Right lobe of liver (tissue), 6 donors: ENCODE measurements around the gene BEGAIN. TPM values are rescaled to one million over a fixed set of nuclear protein-coding genes. Genes with fewer than 3 reads are reported as not detected.

ENCODE experiments used
- ATAC-seq, 4 donors: fragments of 200-7000 bp; cut with Tn5 transposase; one replicate each; pipeline ENCODE4 v1.9.1; 2020; ENCODE audit warnings: mild to moderate bottlenecking in 4 of 4, moderate library complexity in 4 of 4
- DNase-seq, 3 donors: peaks; one replicate each; pipeline ENCODE4 v3.0.0-alpha.2; 2020
- H3K27ac ChIP-seq, 3 donors: fragments of 200-600 bp; one replicate each; pipeline ENCODE4 v1.8.0; 2022
- H3K27me3 ChIP-seq, 2 donors: fragments of 200-600 bp; one replicate each; pipeline ENCODE4 v1.8.0; 2022
- H3K36me3 ChIP-seq, 4 donors: fragments of 200-600 bp; sonication (generic) in 1 of 4; one replicate each; pipeline versions ENCODE4 v1.5.1 to v1.8.0; 2017 to 2022; ENCODE audit warnings: control low read depth in 1 of 4
- H3K4me1 ChIP-seq, 4 donors: fragments of 200-600 bp; sonication (generic) in 1 of 4; one replicate each; pipeline versions ENCODE4 v1.5.1 to v1.8.0; 2017 to 2022; ENCODE audit warnings: control low read depth in 1 of 4
- H3K4me3 ChIP-seq, 3 donors: fragments of 200-600 bp; one replicate each; pipeline ENCODE4 v1.8.0; 2022
- H3K9me3 ChIP-seq, 4 donors: fragments of 200-600 bp; sonication (generic) in 1 of 4; one replicate each; pipeline versions ENCODE4 v1.5.1 to v1.8.0; 2017 to 2022; ENCODE audit warnings: control low read depth in 1 of 4
- POLR2A ChIP-seq: fragments of 450-650 bp; IDR thresholded peaks from one replicate; pipeline ENCODE4 v1.6.1; 2017; ENCODE audit warnings: antibody characterized with exemption, mild to moderate bottlenecking
- WGBS: methylation state at CpG from one replicate; pipeline ENCODE4 v1.1.6; 2018; ENCODE audit warnings: low coverage, low lambda C conversion rate; ENCODE audit not compliant: insufficient coverage; ENCODE audit errors: missing lambda C conversion rate; 5-methylcytosine and 5-hydroxymethylcytosine counted together
- intact Hi-C, 2 donors: fragments of 100-400 bp; cut with DNase I; formaldehyde crosslinking; loops; one replicate each; pipeline versions ENCODE4 v1.11.2 to v1.14.1; 2022
- total RNA-seq, 6 experiments: library from RNA; depleted of rRNA in 2 of 6; stranded (reverse); fragments of >200 nt in 2 of 6; fragmentation: NEBNext Ultra II Directional in 3 of 6; extraction: Animal tissue kit (Norgen Biotek cat#: 25700) in 3 of 6; gene quantifications; one replicate each; pipeline versions ENCODE4 v1.1.0 to v1.2.4, GENCODE V29; 2016 to 2023
- TF ChIP-seq, protein P1 (sequence below), 4 donors: fragments of 200-600 bp in 3 of 4; fragments of 450-650 bp in 1 of 4; IDR thresholded peaks; one replicate each; pipeline versions ENCODE4 v1.5.1 to v1.8.0; 2016 to 2022; ENCODE audit warnings: antibody characterized with exemption in 4 of 4, mild to moderate bottlenecking in 2 of 4
- donor health status: DM: no; HTN: yes; CAD: no.
- donor health status: DM: no; HTN: no; CAD: no.
- donor health status: DM: no; HTN: no; CAD: no.
- donor health status: DM: no; HTN: yes; CAD: no.
- donor health status: DM: no; HTN: yes; CAD: no.

BEGAIN gene
- total RNA-seq, 6 experiments from 2014 or later: 0.12 to 0.61 (median 0.34) TPM

DNA sequence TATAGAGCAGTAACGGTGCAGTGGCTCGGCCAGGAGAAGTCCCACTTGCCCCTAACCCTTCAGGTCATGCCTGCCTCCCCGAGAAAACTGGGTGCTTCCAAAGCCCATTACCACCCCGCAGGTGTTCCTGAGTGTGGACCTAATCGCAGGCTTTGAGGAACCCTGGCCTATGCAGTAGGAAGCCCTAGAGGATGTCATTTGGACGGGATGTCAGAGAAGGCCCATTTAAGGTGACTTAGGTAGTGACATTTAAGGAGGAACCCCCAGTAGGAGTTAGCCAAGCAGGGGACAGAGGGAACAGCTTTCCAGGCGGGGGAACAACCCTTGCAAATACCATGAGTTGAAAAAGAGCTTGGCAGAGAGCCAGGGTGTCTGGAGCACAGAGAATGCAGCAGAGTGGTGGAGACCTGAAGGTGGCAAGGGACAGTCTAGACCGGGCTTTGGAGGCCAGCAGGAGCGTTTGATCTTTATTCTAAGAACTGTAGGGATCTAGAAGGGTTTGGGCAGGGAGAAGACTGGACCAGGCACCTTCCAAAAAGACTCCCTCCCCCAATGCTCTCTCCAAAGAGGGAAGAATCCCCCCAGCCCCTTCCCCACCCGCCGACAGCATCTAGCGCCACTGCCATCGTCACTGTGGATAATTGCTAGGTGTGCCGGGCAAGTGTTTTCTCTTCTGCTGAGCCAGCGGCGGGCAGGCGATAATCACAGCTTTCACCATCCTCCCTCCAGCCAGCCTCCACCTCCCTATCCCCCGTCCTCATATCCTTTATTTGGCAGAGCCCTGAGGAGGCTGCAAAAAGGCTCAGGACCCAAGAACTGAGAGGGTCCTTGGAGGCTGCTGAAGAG lies 33.3 kb upstream of the BEGAIN start:
- H3K27ac ChIP-seq: no peak overlapping the region

DNA sequence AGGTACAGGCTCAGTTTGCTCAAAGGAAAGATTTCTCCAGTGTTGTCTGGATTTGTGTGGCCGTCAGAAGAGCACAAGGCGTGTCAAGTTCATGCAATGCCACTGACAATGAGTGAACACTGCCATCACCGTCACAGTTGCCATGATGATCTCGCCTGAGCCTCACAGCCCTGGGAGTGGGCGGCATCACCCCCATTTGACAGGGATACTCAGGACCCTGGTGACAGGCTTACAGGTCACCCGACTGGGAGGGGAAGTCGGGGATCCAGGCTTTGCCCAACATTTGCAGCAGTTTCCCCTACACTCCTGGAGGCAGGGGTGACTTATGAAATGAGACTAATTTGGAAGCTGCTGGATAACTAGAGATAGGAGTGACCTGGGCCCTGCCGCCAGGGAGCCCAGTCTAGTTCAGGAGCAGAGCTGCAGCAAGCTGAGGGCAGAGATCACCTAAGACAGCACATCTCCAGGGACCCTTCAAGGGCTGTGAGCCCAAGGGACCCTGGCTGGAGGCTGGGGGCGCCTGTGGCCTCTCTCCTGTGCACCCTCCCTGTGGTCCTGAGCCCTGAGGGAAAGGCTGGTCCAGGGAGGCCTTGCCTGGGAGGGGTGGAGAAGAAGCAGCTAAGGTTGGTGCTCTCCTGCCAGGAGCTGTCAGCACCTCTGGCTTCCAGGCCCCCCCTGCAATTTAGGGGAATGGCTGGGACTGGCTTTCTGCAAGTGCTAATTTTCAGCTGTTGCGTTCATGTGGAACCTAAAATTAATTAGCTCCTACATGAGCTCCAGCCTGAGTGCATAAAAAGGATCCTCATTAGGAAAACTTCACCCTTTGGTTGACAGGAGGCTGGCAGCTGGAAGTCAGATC lies 32.4 kb upstream of the BEGAIN start:
- peak; percentile 9 to 28 (median 22) for DNase-seq

More for the DNA sequence above, 33.3 kb upstream of the BEGAIN start:
- Histone ChIP-seq H3K36me3 (no peaks in the 10 kb centered on the region), H3K4me3 (no peak overlapping the region), H3K4me1 (peaks cover 0 to 23% (median 4%) of the 10 kb centered on the region in 4 donors), H3K9me3 (no peaks in the 10 kb centered on the region), H3K27me3 (no peaks in the 10 kb centered on the region)
- TF ChIP-seq, protein P1, sequence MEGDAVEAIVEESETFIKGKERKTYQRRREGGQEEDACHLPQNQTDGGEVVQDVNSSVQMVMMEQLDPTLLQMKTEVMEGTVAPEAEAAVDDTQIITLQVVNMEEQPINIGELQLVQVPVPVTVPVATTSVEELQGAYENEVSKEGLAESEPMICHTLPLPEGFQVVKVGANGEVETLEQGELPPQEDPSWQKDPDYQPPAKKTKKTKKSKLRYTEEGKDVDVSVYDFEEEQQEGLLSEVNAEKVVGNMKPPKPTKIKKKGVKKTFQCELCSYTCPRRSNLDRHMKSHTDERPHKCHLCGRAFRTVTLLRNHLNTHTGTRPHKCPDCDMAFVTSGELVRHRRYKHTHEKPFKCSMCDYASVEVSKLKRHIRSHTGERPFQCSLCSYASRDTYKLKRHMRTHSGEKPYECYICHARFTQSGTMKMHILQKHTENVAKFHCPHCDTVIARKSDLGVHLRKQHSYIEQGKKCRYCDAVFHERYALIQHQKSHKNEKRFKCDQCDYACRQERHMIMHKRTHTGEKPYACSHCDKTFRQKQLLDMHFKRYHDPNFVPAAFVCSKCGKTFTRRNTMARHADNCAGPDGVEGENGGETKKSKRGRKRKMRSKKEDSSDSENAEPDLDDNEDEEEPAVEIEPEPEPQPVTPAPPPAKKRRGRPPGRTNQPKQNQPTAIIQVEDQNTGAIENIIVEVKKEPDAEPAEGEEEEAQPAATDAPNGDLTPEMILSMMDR (IDR thresholded peaks at IDR 0.05): no peak
- TF ChIP-seq POLR2A: no peak
- 83% methylated on average over 8 of the region's 18 CpGs for WGBS
- DNase-seq (peak; percentile 13 to 37 (median 36)), ATAC-seq (no peak)
- intact Hi-C loops: no loop called here

DNA sequence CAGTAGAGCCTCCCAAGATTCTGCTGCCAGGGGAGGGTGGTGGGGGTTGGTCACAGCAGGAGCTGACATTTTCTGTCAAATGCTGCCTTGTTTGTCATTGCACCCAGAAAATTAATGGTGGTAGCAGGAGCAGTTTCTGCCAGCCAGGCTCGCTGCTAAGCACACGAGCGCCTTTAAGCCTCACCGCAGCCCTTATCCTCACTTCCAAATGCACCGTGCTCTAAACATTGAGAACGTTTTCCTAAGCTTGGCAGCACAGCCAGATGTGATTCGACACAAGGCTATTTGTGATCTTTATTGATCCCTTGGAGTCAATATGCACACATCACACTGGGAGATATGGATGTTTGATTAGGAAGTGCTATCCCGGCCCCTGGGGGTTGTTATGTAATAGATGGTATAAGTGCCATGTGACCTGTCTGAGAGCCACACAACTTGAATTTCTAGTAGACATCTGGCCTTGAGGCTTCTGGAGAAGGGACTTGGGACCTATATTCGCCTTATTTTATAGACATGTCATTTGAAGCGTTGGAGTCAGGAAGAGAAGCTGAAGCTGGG lies 31.6 kb upstream of the BEGAIN start:
- H3K9me3 ChIP-seq: no peaks in the 10 kb centered on the region
- H3K36me3 ChIP-seq: no peaks in the 10 kb centered on the region
- H3K4me1 ChIP-seq: peaks cover 0 to 23% (median 4%) of the 10 kb centered on the region in 4 donors
- no peak overlapping the region for H3K27ac ChIP-seq
- WGBS: 32% methylated on average over 10 of the region's 10 CpGs
- peak; percentile 22 to 58 (median 51) for ATAC-seq
- intact Hi-C loops: no loop called here
- no peaks in the 10 kb centered on the region for H3K27me3 ChIP-seq
- no peak for TF ChIP-seq POLR2A
- TF ChIP-seq, protein P1 (IDR thresholded peaks at IDR 0.05): no peak
- H3K4me3 ChIP-seq: no peak overlapping the region
- DNase-seq: peak; percentile 3 to 20 (median 16)

More for the DNA sequence above, 32.4 kb upstream of the BEGAIN start:
- WGBS: 60% methylated on average over 2 of the region's 10 CpGs
- no peaks in the 10 kb centered on the region for H3K9me3 ChIP-seq
- peaks cover 0 to 23% (median 4%) of the 10 kb centered on the region in 4 donors for H3K4me1 ChIP-seq
- H3K27ac ChIP-seq: no peak overlapping the region
- intact Hi-C loops: no loop called here
- no peaks in the 10 kb centered on the region for H3K27me3 ChIP-seq
- TF ChIP-seq, protein P1 (IDR thresholded peaks at IDR 0.05): no peak
- no peak for TF ChIP-seq POLR2A
- no peak overlapping the region for H3K4me3 ChIP-seq
- no peaks in the 10 kb centered on the region for H3K36me3 ChIP-seq
- no peak for ATAC-seq

DNA sequence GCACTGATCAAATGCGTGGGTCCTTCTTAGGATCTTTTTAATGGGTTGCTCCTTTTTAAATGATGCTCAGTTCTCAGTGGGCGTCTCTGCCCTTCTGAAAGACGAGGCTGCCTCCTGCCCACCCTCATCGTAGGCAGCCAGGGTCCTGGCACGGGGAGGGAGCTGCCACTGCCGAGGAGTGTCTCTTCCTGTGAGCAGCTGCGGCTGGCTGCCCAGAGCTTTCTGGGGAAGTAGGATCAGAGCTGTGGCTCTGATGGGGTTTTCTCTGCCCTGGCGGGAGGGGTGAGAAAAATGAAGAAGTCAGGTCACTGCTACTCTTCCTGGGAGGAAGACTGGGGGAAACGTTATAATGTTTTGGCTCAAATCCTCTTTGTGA lies 31.1 kb upstream of the BEGAIN start:
- WGBS: 58% methylated on average over 7 of the region's 9 CpGs
- intact Hi-C loops: no loop called here
- peaks cover 0 to 23% (median 4%) of the 10 kb centered on the region in 4 donors for H3K4me1 ChIP-seq
- H3K36me3 ChIP-seq: no peaks in the 10 kb centered on the region
- TF ChIP-seq POLR2A: no peak
- TF ChIP-seq, protein P1 (IDR thresholded peaks at IDR 0.05): no peak
- H3K4me3 ChIP-seq: no peak overlapping the region
- no peak overlapping the region for H3K27ac ChIP-seq
- no peaks in the 10 kb centered on the region for H3K9me3 ChIP-seq
- peak; percentile 38 to 58 (median 39) for DNase-seq
- peak; percentile 28 to 54 (median 34) for ATAC-seq
- H3K27me3 ChIP-seq: no peaks in the 10 kb centered on the region
